ENCODE data around the gene UBALD2. TPM values are rescaled to one million over a fixed set of nuclear protein-coding genes. Genes with fewer than 3 reads are reported as not detected.

UBALD2 gene
- total and polyA plus RNA-seq, 2 of the 8 experiments (the other 6 are each of a cell fraction or from before 2014, with no cell fraction given) = 17.8 to 22.6 TPM

DNA sequence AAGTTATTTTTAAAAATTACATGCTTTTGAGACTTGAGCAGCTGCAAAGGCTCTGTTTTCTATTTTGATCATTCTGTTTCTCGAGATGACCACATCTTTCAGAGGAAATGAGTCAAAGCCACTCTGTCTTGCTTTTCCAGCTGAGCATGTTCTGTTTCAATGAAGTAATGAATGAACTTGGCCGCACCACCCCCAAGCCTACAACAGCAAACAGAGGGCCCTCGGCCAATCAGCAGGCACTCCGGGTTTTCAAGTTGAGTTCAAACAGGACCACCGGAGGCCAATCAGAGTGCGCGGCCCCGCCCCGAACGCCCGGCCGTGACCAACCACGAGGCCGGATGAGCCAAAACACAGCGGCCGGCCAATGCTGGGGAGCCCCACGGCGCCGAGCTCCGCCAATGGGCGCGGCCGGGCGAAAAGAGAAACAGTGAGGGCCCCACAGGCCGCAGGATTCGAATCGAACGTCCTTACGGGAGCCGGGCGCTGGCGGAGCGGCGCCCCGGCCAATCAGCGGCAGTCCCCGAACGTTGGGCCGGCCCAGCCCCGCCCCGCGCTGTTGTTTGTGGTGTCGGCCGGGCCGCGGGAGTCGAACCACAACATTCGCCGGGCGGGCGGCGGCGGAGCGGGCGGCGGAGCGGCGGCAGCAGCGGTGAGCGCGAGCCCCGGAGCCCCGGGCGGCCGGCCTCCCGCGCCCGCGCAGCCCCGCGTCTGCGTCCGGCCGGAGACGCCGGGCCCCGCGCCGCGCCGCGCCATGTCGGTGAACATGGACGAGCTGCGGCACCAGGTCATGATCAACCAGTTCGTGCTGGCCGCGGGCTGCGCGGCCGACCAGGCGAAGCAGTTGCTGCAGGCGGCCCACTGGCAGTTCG is at the start of gene UBALD2 (continued):
- TF ChIP-seq TBP (IDR thresholded peaks at IDR 0.05; ENCODE audit: low read depth, low read length) = peak; percentile 64; the same call in 1 of the 2 replicates
- peak in 1 of 2 experiments; percentile 39; a peak in 1 of 4 replicates for TF ChIP-seq SIN3A (conservative IDR thresholded peaks at IDR 0.05 in 1 of 2, IDR thresholded peaks at IDR 0.05 in 1 of 2; ENCODE audit: low read depth in 1 of 2, low read length in 2 of 2)
- no peak for TF ChIP-seq CTCF (IDR thresholded peaks at IDR 0.05; ENCODE audit: control extremely low read depth in 1 of 3, insufficient read depth in 1 of 3, low read depth in 1 of 3, low read length in 3 of 3)
- no peak for TF ChIP-seq CEBPB (IDR thresholded peaks at IDR 0.05; ENCODE audit: low read depth, low read length)
- no peak; the same call in 1 of the 2 replicates for TF ChIP-seq MAFK (IDR thresholded peaks at IDR 0.05; ENCODE audit: low read depth, low read length)
- TF ChIP-seq PHF8 (conservative IDR thresholded peaks at IDR 0.05; ENCODE audit: low read depth, low read length) = peak; percentile 50
- TF ChIP-seq, protein P1, sequence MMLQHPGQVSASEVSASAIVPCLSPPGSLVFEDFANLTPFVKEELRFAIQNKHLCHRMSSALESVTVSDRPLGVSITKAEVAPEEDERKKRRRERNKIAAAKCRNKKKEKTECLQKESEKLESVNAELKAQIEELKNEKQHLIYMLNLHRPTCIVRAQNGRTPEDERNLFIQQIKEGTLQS (IDR thresholded peaks at IDR 0.05; ENCODE audit: insufficient read depth, low read depth, low read length) = peak; percentile 49; the same call in 1 of the 2 replicates
- no peak for TF ChIP-seq FOSL1 (IDR thresholded peaks at IDR 0.05; ENCODE audit: insufficient read depth, low read depth, low read length)
- no peak for TF ChIP-seq GABPA (IDR thresholded peaks at IDR 0.05; ENCODE audit: borderline replicate concordance, insufficient read depth, low read length)
- peak; percentile 56; the same call in 1 of the 2 replicates for TF ChIP-seq TAF1 (IDR thresholded peaks at IDR 0.05; ENCODE audit: low read depth, low read length)
- TF ChIP-seq, protein P2, sequence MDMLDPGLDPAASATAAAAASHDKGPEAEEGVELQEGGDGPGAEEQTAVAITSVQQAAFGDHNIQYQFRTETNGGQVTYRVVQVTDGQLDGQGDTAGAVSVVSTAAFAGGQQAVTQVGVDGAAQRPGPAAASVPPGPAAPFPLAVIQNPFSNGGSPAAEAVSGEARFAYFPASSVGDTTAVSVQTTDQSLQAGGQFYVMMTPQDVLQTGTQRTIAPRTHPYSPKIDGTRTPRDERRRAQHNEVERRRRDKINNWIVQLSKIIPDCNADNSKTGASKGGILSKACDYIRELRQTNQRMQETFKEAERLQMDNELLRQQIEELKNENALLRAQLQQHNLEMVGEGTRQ (IDR thresholded peaks at IDR 0.05; ENCODE audit: low read length) = 0 out of 2 replicates have a peak, but pooled peaks have one; percentile 2
- no peak for TF ChIP-seq KDM5A (IDR thresholded peaks at IDR 0.05; ENCODE audit: low read length)
- TF ChIP-seq SP4 (IDR thresholded peaks at IDR 0.05; ENCODE audit: low read length) = 0 out of 2 replicates have a peak, but pooled peaks have one; percentile 31
- TF ChIP-seq CREB1 (IDR thresholded peaks at IDR 0.05) = no peak; the same call in 1 of the 2 replicates
- TF ChIP-seq SAP30 (IDR thresholded peaks at IDR 0.05; ENCODE audit: insufficient read depth, insufficient replicate concordance, low read length) = no peak
- TF ChIP-seq BCL11A (IDR thresholded peaks at IDR 0.05; ENCODE audit: low read depth in 2 of 2, low read length in 2 of 2) = no peak

All from H1 (cell line).